H9 (cell line): ENCODE data around the gene GNG3. TPM values are rescaled to one million over a fixed set of nuclear protein-coding genes. Genes with fewer than 3 reads are reported as not detected.

ENCODE experiments used
- DNase-seq: peaks from one replicate; pipeline ENCODE4 v3.0.0-alpha.2; 2017
- H2AFZ ChIP-seq: one replicate; pipeline ENCODE4 v1.6.1; 2013; ENCODE audit warnings: mild to moderate bottlenecking, low read length, control low read depth, moderate library complexity
- H2AK5ac ChIP-seq: 2 replicates; pipeline ENCODE4 v1.6.1; 2013; ENCODE audit warnings: low read length, control low read depth, mixed read lengths; ENCODE audit not compliant: insufficient read length
- H2BK120ac ChIP-seq: one replicate; pipeline ENCODE4 v1.6.1; 2013; ENCODE audit warnings: low read depth, mild to moderate bottlenecking, low read length, control low read depth, inconsistent platforms; ENCODE audit not compliant: poor library complexity, severe bottlenecking
- H2BK12ac ChIP-seq: 2 replicates; pipeline ENCODE4 v1.6.1; 2013; ENCODE audit warnings: low read length, control low read depth, mixed read lengths, low read depth; ENCODE audit not compliant: insufficient read length
- H2BK15ac ChIP-seq: 2 replicates; pipeline ENCODE4 v1.6.1; 2013; ENCODE audit warnings: low read depth, low read length, control low read depth
- H2BK20ac ChIP-seq: one replicate; pipeline ENCODE4 v1.6.1; 2013; ENCODE audit warnings: low read depth, mild to moderate bottlenecking, low read length, control low read depth, inconsistent platforms; ENCODE audit not compliant: poor library complexity, severe bottlenecking
- H2BK5ac ChIP-seq: 2 replicates; pipeline ENCODE4 v1.6.1; 2013; ENCODE audit warnings: low read length, control low read depth, mixed read lengths; ENCODE audit not compliant: insufficient read length
- H3K14ac ChIP-seq: 2 replicates; pipeline ENCODE4 v1.6.1; 2013; ENCODE audit warnings: low read length, control low read depth; ENCODE audit not compliant: insufficient read depth
- H3K18ac ChIP-seq: 2 replicates; pipeline ENCODE4 v1.6.1; 2013; ENCODE audit warnings: low read depth, mild to moderate bottlenecking, mixed read lengths, low read length, control low read depth; ENCODE audit not compliant: insufficient read length
- H3K23ac ChIP-seq: 2 replicates; pipeline ENCODE4 v1.6.1; 2013; ENCODE audit warnings: low read length, control low read depth, mixed read lengths, low read depth; ENCODE audit not compliant: insufficient read length
- H3K23me2 ChIP-seq: 2 replicates; pipeline ENCODE4 v1.6.1; 2013; ENCODE audit warnings: low read depth, mild to moderate bottlenecking, mixed read lengths, low read length, control low read depth; ENCODE audit not compliant: insufficient read length, poor library complexity, severe bottlenecking
- H3K27ac ChIP-seq: 2 replicates; pipeline ENCODE4 v1.5.1; 2013; ENCODE audit warnings: low read length, control low read depth, mixed read lengths, low read depth; ENCODE audit not compliant: insufficient read length
- H3K27me3 ChIP-seq: 2 replicates; pipeline ENCODE4 v1.6.1; 2013; ENCODE audit warnings: low read length, control low read depth, inconsistent platforms; ENCODE audit not compliant: insufficient read depth
- H3K4ac ChIP-seq: 2 replicates; pipeline ENCODE4 v1.6.1; 2013; ENCODE audit warnings: low read depth, mild to moderate bottlenecking, control low read depth, inconsistent platforms, low read length, moderate library complexity
- H3K4me1 ChIP-seq: 2 replicates; pipeline ENCODE4 v1.6.1; 2013; ENCODE audit warnings: low read length, control low read depth, inconsistent platforms; ENCODE audit not compliant: insufficient read depth
- H3K4me2 ChIP-seq: 2 replicates; pipeline ENCODE4 v1.6.1; 2013; ENCODE audit warnings: low read length, control low read depth, mixed read lengths; ENCODE audit not compliant: insufficient read length, insufficient read depth
- H3K56ac ChIP-seq: 2 replicates; pipeline ENCODE4 v1.6.1; 2013; ENCODE audit warnings: low read depth, mild to moderate bottlenecking, mixed read lengths, low read length, control low read depth; ENCODE audit not compliant: insufficient read length
- H3K79me1 ChIP-seq: 2 replicates; pipeline ENCODE4 v1.6.1; 2013; ENCODE audit warnings: low read depth, mild to moderate bottlenecking, moderate library complexity, low read length, control low read depth, inconsistent platforms; ENCODE audit not compliant: insufficient read depth, poor library complexity, severe bottlenecking
- H3K79me2 ChIP-seq: 2 replicates; pipeline ENCODE4 v1.6.1; 2013; ENCODE audit warnings: low read length, control low read depth, inconsistent platforms; ENCODE audit not compliant: insufficient read depth
- H3K9ac ChIP-seq: 2 replicates; pipeline ENCODE4 v1.6.1; 2013; ENCODE audit warnings: low read length, control low read depth, mixed read lengths; ENCODE audit not compliant: insufficient read length; ENCODE audit errors: extremely low read depth
- H3K9me3 ChIP-seq: one replicate; pipeline ENCODE4 v1.6.1; 2013; ENCODE audit warnings: low read depth, low read length, inconsistent platforms; ENCODE audit not compliant: control insufficient read depth
- H3T11ph ChIP-seq: one replicate; pipeline ENCODE4 v1.6.1; 2013; ENCODE audit warnings: mild to moderate bottlenecking, low read length, control low read depth, inconsistent platforms
- H4K20me1 ChIP-seq: one replicate; pipeline ENCODE4 v1.6.1; 2013; ENCODE audit not compliant: control insufficient read depth, insufficient read length, insufficient read depth
- H4K5ac ChIP-seq: 2 replicates; pipeline ENCODE4 v1.6.1; 2013; ENCODE audit warnings: low read depth, mild to moderate bottlenecking, mixed read lengths, low read length, control low read depth; ENCODE audit not compliant: insufficient read length
- H4K8ac ChIP-seq: replicated peaks from 2 replicates; pipeline ENCODE4 v1.6.1; 2013; ENCODE audit warnings: low read length, control low read depth, mixed read lengths, low read depth; ENCODE audit not compliant: insufficient read length
- H4K91ac ChIP-seq: 2 replicates; pipeline ENCODE4 v1.6.1; 2013; ENCODE audit warnings: low read depth, mild to moderate bottlenecking, moderate library complexity, mixed read lengths, low read length, control low read depth; ENCODE audit not compliant: insufficient read length
- H3K27ac Mint-ChIP-seq, 3 experiments: 2 replicates in 2 of 3; 3 replicates in 1 of 3; pipeline ENCODE4 v1.8.0; 2020 to 2021; ENCODE audit warnings: mixed read lengths in 3 of 3, mild to moderate bottlenecking in 1 of 3, moderate library complexity in 1 of 3
- H3K27me3 Mint-ChIP-seq: 2 replicates; pipeline ENCODE4 v1.8.0; 2021; ENCODE audit warnings: low read depth, mild to moderate bottlenecking, moderate library complexity, mixed read lengths
- H3K36me3 Mint-ChIP-seq, 3 experiments: 2 replicates in 2 of 3; 3 replicates in 1 of 3; pipeline ENCODE4 v1.8.0; 2020 to 2021; ENCODE audit warnings: low read depth in 3 of 3, mixed read lengths in 3 of 3; ENCODE audit not compliant: insufficient read depth in 1 of 3
- H3K4me1 Mint-ChIP-seq, 2 experiments: 2 replicates each; pipeline ENCODE4 v1.8.0; 2020; ENCODE audit warnings: mixed read lengths in 2 of 2
- H3K4me3 Mint-ChIP-seq, 2 experiments: 2 replicates in 1 of 2; 3 replicates in 1 of 2; pipeline ENCODE4 v1.8.0; 2020 to 2021; ENCODE audit warnings: mild to moderate bottlenecking in 2 of 2, mixed read lengths in 2 of 2, moderate library complexity in 1 of 2
- H3K9me3 Mint-ChIP-seq, 2 experiments: 2 replicates in 1 of 2; 3 replicates in 1 of 2; pipeline ENCODE4 v1.8.0; 2020; ENCODE audit warnings: mild to moderate bottlenecking in 2 of 2, mixed read lengths in 2 of 2, moderate library complexity in 1 of 2
- CTCF ChIP-seq: fragments of 200-600 bp; sonication (generic); conservative IDR thresholded peaks from 3 replicates; pipeline ENCODE4 v1.8.0; 2021; ENCODE audit warnings: antibody characterized with exemption, mild to moderate bottlenecking
- WGBS: extraction: QIAGEN DNeasy Blood & Tissue Kit; methylation state at CpG from one replicate; pipeline ENCODE4 v1.1.7; 2013; ENCODE audit warnings: missing lambda C conversion rate, low lambda C conversion rate, mixed read lengths; ENCODE audit not compliant: insufficient read length; ENCODE audit errors: extremely low coverage; 5-methylcytosine and 5-hydroxymethylcytosine counted together
- total RNA-seq: library from RNA; stranded (reverse); gene quantifications from 2 replicates; pipeline ENCODE4 v1.2.1, GENCODE V29; 2021

GNG3 gene
- total RNA-seq, 1 experiment from 2014 or later = 3.2 TPM

- H3K27me3 ChIP-seq = no peaks in the 10 kb centered on the region
- no peak for DNase-seq
- Mint-ChIP-seq H3K9me3 (no peaks in the 10 kb centered on the region), H3K4me1 (peaks cover 17 to 23% of the 10 kb centered on the region in 2 experiments), H3K36me3 (peaks cover 61 to 87% (median 86%) of the 10 kb centered on the region in 3 experiments), H3K4me3 (no peak overlapping the region), H3K27me3 (no peaks in the 10 kb centered on the region), H3K27ac (peak overlapping the region in 2 of 3 experiments; percentile 18 to 91; a peak in 2 of 7 replicates)
- peak; percentile 41; the same call in 2 of the 3 replicates for TF ChIP-seq CTCF
- no peaks in the 10 kb centered on the region for H4K20me1 ChIP-seq
- H2BK5ac ChIP-seq = no peak overlapping the region
- no peak overlapping the region for H2BK15ac ChIP-seq
- peaks cover 6% of the 10 kb centered on the region for H3K79me1 ChIP-seq
- no peaks in the 10 kb centered on the region for H3K9me3 ChIP-seq
- H2BK12ac ChIP-seq = no peak overlapping the region
- H3K56ac ChIP-seq = no peak overlapping the region
- H3K79me2 ChIP-seq = peaks cover 23% of the 10 kb centered on the region
- WGBS = no CpG with 5 or more reads among the region's 7 CpGs
- no peak overlapping the region for H3K4ac ChIP-seq
- H3K14ac ChIP-seq = no peak overlapping the region
- no peak overlapping the region for H4K91ac ChIP-seq
- H3K4me1 ChIP-seq = no peaks in the 10 kb centered on the region
- H3T11ph ChIP-seq = no peak overlapping the region
- H2BK120ac ChIP-seq = no peak overlapping the region
- H2AK5ac ChIP-seq = no peak overlapping the region
- H4K8ac ChIP-seq = no peak overlapping the region
- H2BK20ac ChIP-seq = no peak overlapping the region
- no peak overlapping the region for H3K18ac ChIP-seq
- no peak overlapping the region for H4K5ac ChIP-seq
- H3K23ac ChIP-seq = no peak overlapping the region
- peaks cover 10% of the 10 kb centered on the region for H3K23me2 ChIP-seq
- H3K9ac ChIP-seq = no peak overlapping the region
- no peak overlapping the region for H3K4me2 ChIP-seq
- H2AFZ ChIP-seq = no peak overlapping the region
- no peak overlapping the region for H3K27ac ChIP-seq
These were observed 14.5 kb downstream of the GNG3 start for GRCh38 chr11:62721994-62722393.
